HAP-1 (cell line): Measurements from ENCODE around the gene POC1A.

ENCODE experiments used
- DNase-seq, 2 experiments: peaks; one replicate each; pipeline ENCODE4 v3.0.0-alpha.2; 2016 to 2020; ENCODE audit warnings: low spot score in 2 of 2
- H3K27me3 ChIP-seq: fragments of 250-450 bp; sonication (Bioruptor Pico); 2 replicates; pipeline ENCODE4 v1.5.1; 2020; ENCODE audit warnings: low read depth, mild to moderate bottlenecking, moderate library complexity
- H3K36me3 ChIP-seq: fragments of 250-450 bp; sonication (Bioruptor Pico); replicated peaks from 2 replicates; pipeline ENCODE4 v1.5.1; 2020; ENCODE audit warnings: mild to moderate bottlenecking
- H3K4me1 ChIP-seq: fragments of 250-450 bp; sonication (Bioruptor Pico); 2 replicates; pipeline ENCODE4 v1.5.1; 2020; ENCODE audit warnings: mild to moderate bottlenecking
- H3K4me3 ChIP-seq: fragments of 250-450 bp; sonication (Bioruptor Pico); 2 replicates; pipeline ENCODE4 v1.5.1; 2020; ENCODE audit warnings: mild to moderate bottlenecking, moderate library complexity
- H3K9me3 ChIP-seq: fragments of 250-450 bp; sonication (Bioruptor Pico); 2 replicates; pipeline ENCODE4 v1.5.1; 2020; ENCODE audit warnings: mild to moderate bottlenecking, moderate library complexity
- in situ Hi-C: fragments of 300-500 bp; cut with MboI; formaldehyde crosslinking; loops from 3 replicates; pipeline ENCODE4 v1.14.3; 2020; ENCODE audit warnings: low sequenced_read_pairs, inconsistent platforms, mixed read lengths

The POC1A gene

GRCh38 chr3:52080830-52081719 lies 73.1 kb downstream of the POC1A start:
- H3K9me3 ChIP-seq, result no peaks in the 10 kb centered on the region
- H3K27me3 ChIP-seq, result no peaks in the 10 kb centered on the region
- no peak overlapping the region for H3K4me3 ChIP-seq
- in situ Hi-C loops, result no loop called here
- H3K4me1 ChIP-seq, result no peaks in the 10 kb centered on the region
- DNase-seq, result no peak
- no peaks in the 10 kb centered on the region; the same call in 1 of the 2 replicates for H3K36me3 ChIP-seq

DNA sequence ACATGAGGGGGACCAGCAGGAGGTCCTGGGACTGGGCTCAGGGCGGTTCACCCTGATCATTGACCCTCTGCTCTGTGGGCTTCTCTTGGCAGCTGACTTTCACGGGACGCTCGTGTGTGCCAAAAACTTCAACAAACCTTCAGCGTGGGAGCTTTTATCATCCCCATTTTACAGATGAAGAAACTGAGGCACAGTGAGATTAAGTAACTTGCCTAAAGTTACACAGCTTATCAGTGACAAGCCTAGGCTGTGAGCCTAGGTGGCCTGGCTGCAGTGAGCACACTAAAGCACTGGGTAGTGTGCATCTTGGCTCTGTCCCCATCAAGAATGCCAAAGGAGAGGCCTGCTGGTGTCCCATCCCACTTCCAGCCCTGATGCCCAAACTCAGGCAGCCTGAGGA lies 74.3 kb downstream of the POC1A start:
- DNase-seq, result no peak
- in situ Hi-C loops, result no loop called here

DNA sequence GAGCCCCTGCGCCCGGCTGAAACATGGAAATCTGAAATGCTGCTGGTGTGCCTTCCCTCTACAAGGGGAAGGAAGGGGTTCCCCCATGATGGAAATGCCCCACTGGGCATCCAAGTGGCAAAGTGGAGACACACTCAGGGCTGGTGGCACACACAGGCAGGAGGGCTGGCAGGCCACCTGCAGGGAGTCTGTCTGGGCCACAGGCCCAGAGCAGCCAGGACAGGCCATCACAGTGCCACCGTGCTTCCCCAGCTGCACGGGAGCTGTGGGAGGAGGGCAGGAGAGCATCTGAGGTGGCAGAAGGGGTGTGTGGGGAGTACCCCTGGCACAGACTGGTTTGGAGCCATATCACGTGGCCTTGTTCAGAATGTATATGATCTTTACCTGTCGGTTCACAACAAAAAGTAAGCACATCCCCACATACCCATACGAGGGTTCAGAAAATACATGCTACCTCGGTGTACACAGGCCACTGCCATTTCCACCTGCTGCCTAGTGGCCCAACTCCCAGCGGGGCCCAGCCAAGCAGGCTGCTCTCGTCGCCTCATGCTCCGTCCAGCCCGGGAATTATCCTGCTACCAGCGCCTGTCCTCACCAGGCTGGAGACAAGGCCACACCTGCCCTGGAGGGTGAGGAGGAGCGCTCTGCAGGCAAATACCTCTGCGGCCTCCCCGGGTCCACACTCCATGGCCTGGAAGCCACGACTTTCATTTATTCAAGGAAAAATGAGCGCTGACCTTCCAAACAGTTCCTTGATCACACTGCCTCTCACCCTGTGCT lies 75.3 kb downstream of the POC1A start:
- Histone ChIP-seq H3K4me1 (no peaks in the 10 kb centered on the region), H3K4me3 (no peak overlapping the region), H3K36me3 (peaks cover 13% of the 10 kb centered on the region), H3K27me3 (no peaks in the 10 kb centered on the region), H3K9me3 (no peaks in the 10 kb centered on the region)
- no peak for DNase-seq
- in situ Hi-C loops, result no loop called here

More for the DNA sequence above, 74.3 kb downstream of the POC1A start:
- no peaks in the 10 kb centered on the region for H3K4me1 ChIP-seq
- H3K9me3 ChIP-seq, result no peaks in the 10 kb centered on the region
- H3K36me3 ChIP-seq, result peaks cover 5% of the 10 kb centered on the region
- H3K4me3 ChIP-seq, result no peak overlapping the region
- H3K27me3 ChIP-seq, result no peaks in the 10 kb centered on the region

GRCh38 chr3:52077925-52078324 lies 76.3 kb downstream of the POC1A start:
- in situ Hi-C loops, result no loop called here
- no peak for DNase-seq
- Histone ChIP-seq H3K4me3 (no peak overlapping the region), H3K9me3 (no peaks in the 10 kb centered on the region), H3K4me1 (no peaks in the 10 kb centered on the region), H3K27me3 (no peaks in the 10 kb centered on the region), H3K36me3 (peaks cover 17% of the 10 kb centered on the region)

- H3K36me3 ChIP-seq, result peaks cover 17% of the 10 kb centered on the region
- no peak for DNase-seq
- no peaks in the 10 kb centered on the region for H3K9me3 ChIP-seq
- H3K27me3 ChIP-seq, result no peaks in the 10 kb centered on the region
- H3K4me3 ChIP-seq, result no peak overlapping the region
- in situ Hi-C loops, result no loop called here
- H3K4me1 ChIP-seq, result no peaks in the 10 kb centered on the region
Observed at GRCh38 chr3:52076896-52077780, 77.1 kb downstream of the POC1A start.

GRCh38 chr3:52073490-52073889 lies 80.7 kb downstream of the POC1A start:
- DNase-seq, result no peak
- H3K4me3 ChIP-seq, result no peak overlapping the region
- in situ Hi-C loops, result no loop called here
- H3K9me3 ChIP-seq, result no peaks in the 10 kb centered on the region
- no peaks in the 10 kb centered on the region for H3K27me3 ChIP-seq
- peaks cover 17% of the 10 kb centered on the region for H3K36me3 ChIP-seq
- H3K4me1 ChIP-seq, result no peaks in the 10 kb centered on the region

DNA sequence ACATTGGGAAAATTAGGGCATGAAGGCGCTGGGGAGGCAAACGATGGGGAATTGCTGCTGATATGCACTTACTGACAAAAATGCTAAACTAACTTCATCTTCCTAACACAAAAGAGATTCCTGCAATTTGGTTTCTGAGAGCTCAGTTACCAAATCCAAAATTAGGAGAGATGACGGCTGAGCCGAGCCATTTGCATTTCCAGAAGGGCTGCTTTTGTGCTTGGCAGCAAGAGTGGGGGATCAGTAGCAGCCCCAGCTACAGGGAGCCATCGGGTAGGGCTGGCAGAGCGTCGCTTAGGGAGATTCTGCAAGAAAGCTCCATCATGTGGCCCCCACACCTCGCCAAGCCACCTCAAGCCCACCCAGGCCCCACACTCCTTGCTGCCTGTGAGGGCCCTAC lies 81.8 kb downstream of the POC1A start:
- Histone ChIP-seq H3K27me3 (no peaks in the 10 kb centered on the region), H3K4me3 (no peak overlapping the region), H3K9me3 (no peaks in the 10 kb centered on the region), H3K4me1 (no peaks in the 10 kb centered on the region), H3K36me3 (peaks cover 17% of the 10 kb centered on the region)
- in situ Hi-C loops, result no loop called here
- DNase-seq, result no peak

DNA sequence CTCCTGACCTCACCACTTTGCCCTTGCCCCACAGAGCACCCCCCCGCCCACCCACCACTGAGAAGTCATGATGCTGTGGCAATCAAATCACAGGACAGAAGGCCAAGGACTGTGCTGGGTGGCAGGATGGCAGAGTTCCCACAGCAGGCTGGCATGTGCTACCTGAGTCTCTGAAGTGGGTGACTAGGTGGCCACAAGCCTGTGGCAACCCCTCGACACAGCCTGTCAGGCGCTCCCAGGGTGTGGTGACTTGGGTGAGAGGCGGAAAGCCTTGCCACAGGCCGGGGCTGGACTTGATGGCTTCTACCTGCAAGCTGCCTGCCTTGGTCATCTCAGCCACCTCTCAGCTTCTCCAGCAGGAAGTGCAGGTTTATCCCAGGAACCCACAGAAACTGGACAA lies 82.2 kb downstream of the POC1A start:
- Histone ChIP-seq H3K9me3 (no peaks in the 10 kb centered on the region), H3K27me3 (no peaks in the 10 kb centered on the region), H3K4me3 (no peak overlapping the region), H3K4me1 (no peaks in the 10 kb centered on the region), H3K36me3 (peaks cover 17% of the 10 kb centered on the region)
- no peak for DNase-seq
- in situ Hi-C loops, result no loop called here

DNA sequence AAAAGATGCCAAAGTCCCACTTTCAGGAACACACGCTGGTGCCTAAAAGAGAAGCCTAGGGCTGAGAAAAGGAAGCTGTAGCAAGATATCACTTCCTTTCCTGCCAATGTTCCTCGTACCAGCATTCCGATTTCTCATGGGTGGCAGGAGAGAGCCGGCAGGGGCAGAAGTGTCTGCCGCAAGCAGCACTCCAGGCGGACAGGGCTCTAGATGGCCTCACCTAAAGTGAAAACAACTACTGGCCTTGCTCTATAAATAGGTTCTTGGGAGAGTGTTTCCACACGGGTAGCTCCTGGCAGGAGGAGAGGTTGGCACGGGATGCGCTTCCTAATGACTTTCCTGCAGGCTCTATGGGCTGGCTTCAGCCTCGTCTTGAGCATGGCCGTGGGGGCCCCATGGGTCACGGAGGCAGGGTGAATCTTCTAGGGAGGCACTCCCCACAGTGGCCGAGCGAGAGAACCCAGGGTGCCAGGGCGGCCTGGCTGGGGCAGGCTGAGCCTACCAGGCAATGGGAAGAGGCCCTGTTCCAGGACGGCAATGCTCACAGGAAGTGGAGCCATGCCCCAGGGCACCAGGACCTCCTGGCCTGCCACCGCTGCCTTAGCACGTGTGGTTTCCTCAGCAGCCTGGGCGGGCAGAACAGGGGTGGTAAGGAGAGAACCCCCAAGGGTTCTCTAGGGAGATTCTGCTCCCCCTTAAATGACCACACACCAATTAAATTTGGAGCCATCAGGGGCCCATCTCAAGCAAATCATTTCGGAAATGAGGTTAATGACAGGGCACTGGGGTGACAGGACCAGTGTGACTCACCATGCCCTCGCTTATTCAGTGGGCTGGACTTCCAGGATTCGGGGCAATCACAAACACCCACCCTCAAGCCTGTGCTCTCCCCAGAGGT lies 83.2 kb downstream of the POC1A start:
- no peak for DNase-seq
- in situ Hi-C loops, result no loop called here
- Histone ChIP-seq H3K4me1 (no peaks in the 10 kb centered on the region), H3K4me3 (no peak overlapping the region), H3K27me3 (no peaks in the 10 kb centered on the region), H3K36me3 (peaks cover 17% of the 10 kb centered on the region), H3K9me3 (no peaks in the 10 kb centered on the region)

DNA sequence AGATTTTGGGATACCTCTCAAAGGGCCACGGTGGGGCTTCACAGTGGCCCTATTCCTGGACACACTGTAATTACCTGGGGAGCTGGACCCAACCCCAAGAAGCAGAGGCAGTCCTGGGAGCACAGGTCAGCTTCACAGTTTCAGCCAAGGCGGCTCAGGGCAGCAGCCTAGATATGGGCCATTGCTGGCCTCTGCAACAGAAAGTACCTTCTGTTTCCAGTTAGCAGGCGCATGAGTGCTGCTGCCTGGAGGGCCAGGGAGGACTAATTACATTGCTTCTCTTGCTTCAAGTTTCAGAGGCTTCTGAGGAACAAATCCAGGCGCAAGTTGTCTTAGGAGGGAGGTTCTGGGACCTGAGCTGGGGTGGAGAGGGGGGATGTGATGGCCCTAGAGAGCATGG lies 84.4 kb downstream of the POC1A start:
- no peaks in the 10 kb centered on the region for H3K9me3 ChIP-seq
- no peaks in the 10 kb centered on the region for H3K27me3 ChIP-seq
- no peaks in the 10 kb centered on the region for H3K4me1 ChIP-seq
- no peak overlapping the region for H3K4me3 ChIP-seq
- in situ Hi-C loops, result no loop called here
- H3K36me3 ChIP-seq, result peaks cover 12% of the 10 kb centered on the region
- DNase-seq, result no peak

GRCh38 chr3:52069135-52069534 lies 85.1 kb downstream of the POC1A start:
- Histone ChIP-seq H3K27me3 (no peaks in the 10 kb centered on the region), H3K4me1 (no peaks in the 10 kb centered on the region), H3K4me3 (no peak overlapping the region), H3K9me3 (no peaks in the 10 kb centered on the region), H3K36me3 (peaks cover 6% of the 10 kb centered on the region)
- DNase-seq, result no peak
- in situ Hi-C loops, result no loop called here

DNA sequence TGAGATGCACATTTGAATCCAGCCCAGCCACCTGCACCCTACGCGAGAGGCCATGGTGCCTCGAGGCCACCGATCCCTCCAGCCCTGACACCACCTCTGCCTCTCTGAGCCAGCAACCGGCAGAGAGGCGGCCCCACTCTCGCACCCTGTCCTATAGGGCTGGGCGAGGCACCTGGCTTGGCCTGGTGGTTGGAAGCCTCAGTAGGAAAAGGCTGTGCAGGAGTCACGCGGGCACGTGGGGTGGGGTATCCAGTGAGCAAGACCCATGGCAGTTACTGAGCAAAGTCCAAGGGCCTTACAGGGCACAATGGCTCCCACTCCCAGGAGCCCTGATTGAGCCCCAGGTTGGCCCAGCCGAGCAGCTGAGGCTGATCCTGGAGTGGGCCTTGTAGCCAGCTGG lies 85.5 kb downstream of the POC1A start:
- H3K36me3 ChIP-seq, result peaks cover 2% of the 10 kb centered on the region
- no peaks in the 10 kb centered on the region for H3K9me3 ChIP-seq
- no peaks in the 10 kb centered on the region for H3K27me3 ChIP-seq
- no peak overlapping the region for H3K4me3 ChIP-seq
- DNase-seq, result no peak
- in situ Hi-C loops, result no loop called here
- H3K4me1 ChIP-seq, result no peaks in the 10 kb centered on the region

GRCh38 chr3:52068055-52068571 lies 86.1 kb downstream of the POC1A start:
- Histone ChIP-seq H3K4me1 (no peaks in the 10 kb centered on the region), H3K9me3 (no peaks in the 10 kb centered on the region), H3K36me3 (no peaks in the 10 kb centered on the region), H3K4me3 (no peak overlapping the region), H3K27me3 (no peaks in the 10 kb centered on the region)
- in situ Hi-C loops, result no loop called here
- no peak for DNase-seq
